GM12801 (cell line): Measurements from ENCODE around the gene TXNDC12.

Source experiments
- TF ChIP-seq, protein P1 (sequence below): IDR thresholded peaks from one replicate; pipeline ENCODE4 v1.5.1; 2011; ENCODE audit warnings: control low read depth; ENCODE audit not compliant: insufficient read length; ENCODE audit errors: extremely low read depth

The TXNDC12 gene

DNA sequence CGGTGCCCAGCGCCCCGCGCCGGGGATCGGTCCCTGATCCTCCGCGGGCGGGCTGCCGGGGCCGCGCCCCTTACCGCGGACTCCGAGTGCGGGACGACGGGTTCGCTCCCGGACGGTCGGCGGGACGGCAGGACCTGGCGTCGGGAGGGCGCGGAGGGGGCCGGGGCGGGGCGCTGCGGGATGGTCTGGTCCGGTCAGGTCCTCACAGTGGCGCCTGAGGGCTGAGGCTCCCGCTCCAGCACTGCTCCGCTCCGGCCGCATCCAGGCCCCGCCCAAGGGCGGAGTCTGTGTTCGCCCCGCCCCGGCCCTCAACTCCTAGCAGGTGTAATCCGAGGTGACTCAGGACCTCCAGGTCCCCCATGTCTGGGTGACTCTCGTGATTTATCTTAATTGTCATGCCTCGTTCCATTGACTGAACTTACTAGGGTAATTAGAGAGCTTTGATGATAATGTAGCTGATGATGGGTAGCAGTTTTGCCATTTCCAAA, 64.5 kb downstream of the TXNDC12 start, which contains the start of gene RAB3B:
Gene RAB3B, minus strand, starts transcription at position 223 of the 488 bp plus-strand sequence. CDS start 13,583 bp downstream, outside the sequence.
- TF ChIP-seq, protein P1, sequence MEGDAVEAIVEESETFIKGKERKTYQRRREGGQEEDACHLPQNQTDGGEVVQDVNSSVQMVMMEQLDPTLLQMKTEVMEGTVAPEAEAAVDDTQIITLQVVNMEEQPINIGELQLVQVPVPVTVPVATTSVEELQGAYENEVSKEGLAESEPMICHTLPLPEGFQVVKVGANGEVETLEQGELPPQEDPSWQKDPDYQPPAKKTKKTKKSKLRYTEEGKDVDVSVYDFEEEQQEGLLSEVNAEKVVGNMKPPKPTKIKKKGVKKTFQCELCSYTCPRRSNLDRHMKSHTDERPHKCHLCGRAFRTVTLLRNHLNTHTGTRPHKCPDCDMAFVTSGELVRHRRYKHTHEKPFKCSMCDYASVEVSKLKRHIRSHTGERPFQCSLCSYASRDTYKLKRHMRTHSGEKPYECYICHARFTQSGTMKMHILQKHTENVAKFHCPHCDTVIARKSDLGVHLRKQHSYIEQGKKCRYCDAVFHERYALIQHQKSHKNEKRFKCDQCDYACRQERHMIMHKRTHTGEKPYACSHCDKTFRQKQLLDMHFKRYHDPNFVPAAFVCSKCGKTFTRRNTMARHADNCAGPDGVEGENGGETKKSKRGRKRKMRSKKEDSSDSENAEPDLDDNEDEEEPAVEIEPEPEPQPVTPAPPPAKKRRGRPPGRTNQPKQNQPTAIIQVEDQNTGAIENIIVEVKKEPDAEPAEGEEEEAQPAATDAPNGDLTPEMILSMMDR: no peak

DNA sequence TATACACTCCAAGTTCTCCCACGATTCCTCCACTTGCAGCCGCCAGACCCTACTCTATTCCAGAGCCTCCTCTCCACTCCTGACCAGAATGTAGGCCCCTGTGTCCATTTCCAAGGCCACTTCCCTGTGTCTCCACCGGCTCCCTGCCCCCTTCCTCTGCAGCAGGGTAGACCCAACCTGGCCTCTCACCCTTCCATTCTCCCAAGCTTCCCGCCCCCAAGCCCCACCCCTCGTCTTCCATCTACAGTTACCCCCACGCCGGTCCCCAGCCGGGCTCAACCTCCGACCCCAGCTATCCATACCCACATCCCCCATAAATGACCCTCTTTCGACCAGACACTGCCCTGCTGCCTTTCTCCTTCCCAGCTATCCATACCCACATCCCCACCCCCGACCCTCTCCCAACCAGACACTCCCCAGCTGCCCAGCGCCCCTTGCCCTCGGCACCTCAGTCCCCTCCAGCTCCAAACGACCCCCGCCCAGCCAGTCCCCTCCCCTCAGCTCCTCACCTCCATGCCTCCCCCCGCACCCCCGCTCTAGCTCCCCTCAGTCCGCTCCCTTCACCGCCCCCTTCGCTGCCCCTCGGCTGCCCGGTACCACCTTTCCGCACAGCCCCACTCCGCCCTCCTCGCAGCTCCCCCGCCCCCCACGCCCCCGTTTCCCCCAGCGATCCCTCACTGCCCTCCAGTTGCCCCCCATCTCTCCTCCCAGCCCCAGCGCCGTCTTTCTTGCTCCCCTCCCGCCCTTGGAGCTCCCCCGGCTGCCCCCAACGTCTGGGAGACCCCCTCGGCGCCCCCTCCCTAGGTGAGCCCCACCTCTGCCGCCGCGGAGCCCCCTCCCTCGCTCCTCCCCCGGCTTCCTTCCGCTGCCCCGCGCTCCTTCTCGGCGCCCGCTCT, 65.2 kb downstream of the TXNDC12 start:
- TF ChIP-seq, protein P1: no peak

DNA sequence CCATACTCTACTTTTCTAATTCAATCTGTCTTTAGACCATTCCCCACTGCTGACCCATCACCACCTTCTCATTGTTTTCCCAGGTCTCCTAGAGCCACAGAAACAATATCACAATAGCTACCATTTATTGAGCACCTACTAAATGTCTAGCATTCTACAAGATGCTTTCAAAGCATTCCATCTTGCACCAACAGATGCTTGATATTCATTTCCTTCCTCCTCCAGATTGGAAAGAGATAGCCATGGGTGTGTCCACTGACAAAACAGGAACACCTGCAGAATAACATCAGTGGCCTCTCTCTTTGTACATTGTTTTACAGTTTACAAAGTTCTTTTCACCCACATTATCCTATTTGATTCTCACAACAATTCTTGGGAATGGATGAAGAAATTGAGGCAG, 66.7 kb downstream of the TXNDC12 start:
- TF ChIP-seq, protein P1: no peak

- TF ChIP-seq, protein P1: no peak
Measured at GRCh38 chr1:51986718-51987117, 68.3 kb downstream of the TXNDC12 start.

DNA sequence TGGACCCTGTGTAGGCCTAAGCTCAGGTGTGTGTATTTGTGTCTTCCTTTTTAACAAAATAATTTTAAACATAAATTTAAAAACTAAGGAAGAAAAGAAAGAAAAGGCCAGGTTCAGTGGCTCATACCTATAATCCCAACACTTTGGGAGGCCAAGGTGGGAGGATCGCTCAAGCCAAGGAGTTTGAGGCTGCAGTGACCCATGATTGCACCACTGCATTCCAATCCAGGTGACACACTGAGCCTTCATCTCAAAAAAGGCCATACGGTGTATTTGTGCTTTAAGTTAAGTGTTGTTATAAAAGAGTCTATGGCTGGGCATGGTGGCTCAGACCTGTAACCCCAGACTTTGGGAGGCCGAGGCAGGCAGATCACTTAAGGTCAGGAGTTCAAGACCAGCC, 72.8 kb downstream of the TXNDC12 start:
- TF ChIP-seq, protein P1: no peak

DNA sequence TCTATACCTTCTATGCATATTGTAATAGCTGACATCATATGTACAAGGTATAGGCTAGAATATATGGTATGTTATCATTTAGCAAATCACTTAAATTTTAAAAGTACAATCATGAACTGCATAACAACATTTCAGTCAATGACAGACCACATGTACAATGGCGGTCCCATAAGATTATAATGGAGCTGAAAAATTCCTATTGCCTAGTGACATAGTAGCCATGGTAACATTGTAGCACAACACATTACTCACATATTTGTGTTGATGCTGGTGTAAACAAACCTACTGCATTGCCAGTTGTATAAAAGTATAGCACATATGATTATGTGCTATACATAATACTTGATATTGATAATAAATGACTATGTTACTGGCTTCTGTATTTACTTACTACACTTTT, 73.4 kb downstream of the TXNDC12 start:
- TF ChIP-seq, protein P1: no peak

- TF ChIP-seq, protein P1: no peak
Measured at GRCh38 chr1:51978099-51978498, 76.9 kb downstream of the TXNDC12 start.
